ENCODE measurements around the gene KIR3DL2.
A peak's percentile ranks its signal among the peaks of the same experiment; 100 is the strongest.
"Not testable (repeated sequence)": the region's sequence is repeated elsewhere in the genome, so short reads cannot be mapped to it uniquely, and the experiment has no call there.

KIR3DL2 gene

DNA sequence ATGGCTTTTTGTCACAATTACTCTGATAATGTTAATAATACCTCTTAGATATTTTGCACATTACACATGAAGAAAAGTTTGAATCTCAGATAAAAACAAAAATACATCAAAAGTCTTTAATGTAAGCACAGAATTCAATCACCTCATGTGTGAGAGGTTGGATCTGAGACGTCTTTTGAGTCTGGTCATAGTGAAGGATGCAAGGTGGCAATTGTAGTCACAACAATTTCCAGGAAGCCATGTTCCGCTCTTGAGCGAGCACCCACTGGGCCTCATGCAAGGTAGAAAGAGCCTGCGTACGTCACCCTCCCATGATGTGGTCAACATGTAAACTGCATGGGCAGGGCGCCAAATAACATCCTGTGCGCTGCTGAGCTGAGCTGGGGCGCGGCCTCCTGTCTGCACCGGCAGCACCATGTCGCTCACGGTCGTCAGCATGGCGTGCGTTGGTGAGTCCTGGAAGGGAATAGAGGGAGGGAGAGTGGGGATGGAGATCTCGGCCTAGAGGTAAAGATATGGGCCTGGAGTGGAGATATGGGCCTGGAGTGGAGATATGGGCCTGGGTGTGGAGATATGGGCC lies at the start of gene KIR3DL2:
Gene KIR3DL2 (plus strand): TSS at position 383 of the 580 bp plus-strand sequence. CDS start 33 bp downstream, at position 416.
- DNase-seq: not testable (repeated sequence)

DNA sequence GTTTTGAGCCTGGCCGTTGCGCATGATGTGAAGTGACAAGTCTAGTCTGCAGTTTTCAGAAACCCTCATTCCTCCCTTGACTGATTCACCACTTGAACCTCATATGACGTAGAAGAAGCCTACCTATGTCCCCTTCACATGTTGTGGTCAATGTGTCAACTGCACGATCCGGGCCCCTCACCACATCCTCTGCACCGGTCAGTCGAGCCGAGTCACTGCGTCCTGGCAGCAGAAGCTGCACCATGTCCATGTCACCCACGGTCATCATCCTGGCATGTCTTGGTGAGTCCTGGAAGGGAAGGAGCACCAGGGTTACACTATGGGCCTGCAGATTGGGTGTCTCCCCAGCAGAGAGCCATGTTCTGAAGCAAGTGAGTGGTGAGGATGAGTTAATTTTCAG lies 46.8 kb upstream of the KIR3DL2 start, which contains the start of gene KIR2DL4:
Gene KIR2DL4 (plus strand): TSS at position 201 of the 400 bp plus-strand sequence. CDS start 42 bp downstream, at position 243.
- DNase-seq: no peak

DNA sequence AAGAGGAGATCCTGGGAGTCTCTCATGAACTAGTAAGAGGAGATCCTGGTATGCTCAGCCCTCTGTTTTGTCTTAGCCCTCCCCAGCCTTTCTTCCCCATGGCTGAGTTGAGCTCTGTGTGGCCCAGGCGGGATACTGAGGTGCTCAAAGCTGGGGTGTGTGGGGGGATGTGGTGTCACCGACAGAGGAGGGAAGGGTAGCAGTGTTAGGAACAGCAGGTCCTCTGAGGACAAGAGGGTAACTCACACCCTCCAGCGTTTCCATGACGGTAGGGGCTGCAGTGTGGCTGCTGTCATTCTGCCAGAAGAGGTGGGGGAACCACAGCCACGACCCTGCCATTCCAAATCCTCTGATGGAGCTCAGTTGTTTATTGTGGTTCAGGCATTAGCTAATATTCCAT lies 46.1 kb upstream of the KIR3DL2 start:
- no peak for DNase-seq

DNA sequence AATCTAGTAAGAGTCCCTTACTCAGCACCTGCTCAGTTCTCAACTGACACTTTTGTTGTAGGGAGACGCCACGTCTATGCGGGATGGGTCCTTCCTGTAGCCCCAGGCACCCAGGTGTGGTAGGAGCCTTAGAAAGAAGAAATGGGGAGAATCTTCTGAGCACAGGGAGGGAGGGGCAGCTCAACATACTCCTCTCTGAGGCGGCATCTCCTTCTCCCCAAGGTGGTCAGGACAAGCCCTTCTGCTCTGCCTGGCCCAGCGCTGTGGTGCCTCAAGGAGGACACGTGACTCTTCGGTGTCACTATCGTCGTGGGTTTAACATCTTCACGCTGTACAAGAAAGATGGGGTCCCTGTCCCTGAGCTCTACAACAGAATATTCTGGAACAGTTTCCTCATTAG lies 45.7 kb upstream of the KIR3DL2 start:
- no peak for DNase-seq

DNA sequence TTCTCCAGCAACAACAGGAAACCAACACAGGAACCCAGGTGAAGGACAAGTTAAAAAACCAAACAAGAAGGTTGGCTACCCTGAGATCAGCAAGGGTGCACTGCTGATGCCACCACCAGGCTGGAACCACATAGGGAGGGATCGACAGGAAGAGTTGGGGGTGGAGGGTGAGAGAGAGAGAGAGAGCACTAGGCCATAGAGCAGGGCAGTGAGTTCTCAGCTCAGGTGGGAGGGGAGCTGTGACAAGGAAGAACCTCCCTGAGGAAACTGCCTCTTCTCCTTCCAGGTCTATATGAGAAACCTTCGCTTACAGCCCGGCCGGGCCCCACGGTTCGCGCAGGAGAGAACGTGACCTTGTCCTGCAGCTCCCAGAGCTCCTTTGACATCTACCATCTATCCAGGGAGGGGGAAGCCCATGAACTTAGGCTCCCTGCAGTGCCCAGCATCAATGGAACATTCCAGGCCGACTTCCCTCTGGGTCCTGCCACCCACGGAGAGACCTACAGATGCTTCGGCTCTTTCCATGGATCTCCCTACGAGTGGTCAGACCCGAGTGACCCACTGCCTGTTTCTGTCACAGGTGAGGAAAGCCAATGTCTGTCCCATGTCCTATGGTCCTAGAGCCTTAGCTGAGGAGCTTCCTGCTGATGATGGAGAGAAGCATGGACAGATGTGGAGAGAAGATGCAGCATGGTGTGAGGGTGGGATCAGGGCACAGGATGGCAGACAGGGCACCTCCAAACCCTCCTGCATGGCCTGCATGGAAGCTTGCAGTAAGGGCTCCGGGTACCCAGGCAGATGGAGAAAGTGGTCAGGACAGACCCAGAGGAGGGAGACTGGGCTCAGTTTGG lies 44.4 kb upstream of the KIR3DL2 start:
- DNase-seq: no peak

DNA sequence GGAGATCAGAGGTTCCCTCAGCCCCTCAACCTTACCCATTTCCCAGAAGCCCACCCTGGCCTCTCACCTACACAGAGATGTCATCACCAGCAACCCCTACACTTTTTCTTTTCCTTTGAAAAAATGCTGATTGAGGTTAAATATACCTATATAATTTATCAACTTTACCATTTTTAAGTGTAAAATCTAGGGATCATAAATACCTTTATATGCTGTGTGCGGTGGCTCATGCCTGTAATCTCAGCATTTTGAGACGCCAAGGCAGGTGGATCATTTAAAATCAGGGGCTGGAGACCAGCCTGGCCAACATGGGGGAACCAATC lies 43.8 kb upstream of the KIR3DL2 start:
- DNase-seq: no peak

DNA sequence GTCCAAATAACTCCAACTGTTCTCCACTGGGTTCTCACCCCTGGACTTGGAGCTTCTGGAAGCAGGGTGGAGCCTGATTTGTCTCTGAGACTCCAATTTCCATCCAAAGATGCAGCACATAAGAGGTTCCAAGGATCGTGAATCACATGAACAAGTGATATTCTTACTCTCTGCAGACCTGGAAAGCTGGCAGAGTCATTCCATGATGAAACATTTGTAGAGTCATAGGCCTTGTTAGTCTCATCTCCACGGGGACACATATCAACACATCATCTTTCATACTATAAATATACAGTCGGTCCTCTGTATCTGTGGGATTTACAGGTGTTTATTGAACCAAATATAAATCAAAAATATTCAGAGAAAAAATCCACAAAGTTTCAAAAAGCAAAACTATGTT lies 35.7 kb upstream of the KIR3DL2 start:
- DNase-seq: not testable (repeated sequence)

DNA sequence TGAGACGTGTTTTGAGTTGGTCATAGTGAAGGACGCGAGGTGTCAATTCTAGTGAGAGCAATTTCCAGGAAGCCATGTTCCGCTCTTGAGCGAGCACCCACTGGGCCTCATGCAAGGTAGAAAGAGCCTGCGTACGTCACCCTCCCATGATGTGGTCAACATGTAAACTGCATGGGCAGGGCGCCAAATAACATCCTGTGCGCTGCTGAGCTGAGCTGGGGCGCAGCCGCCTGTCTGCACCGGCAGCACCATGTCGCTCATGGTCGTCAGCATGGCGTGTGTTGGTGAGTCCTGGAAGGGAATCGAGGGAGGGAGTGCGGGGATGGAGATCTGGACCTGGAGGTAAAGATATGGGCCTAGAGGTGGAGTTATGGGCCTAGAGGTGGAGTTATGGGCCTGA lies 34.0 kb upstream of the KIR3DL2 start, which contains the start of gene KIR3DL1:
Gene KIR3DL1 (plus strand): TSS at position 218 of the 400 bp plus-strand sequence.
- DNase-seq: not testable (repeated sequence)

DNA sequence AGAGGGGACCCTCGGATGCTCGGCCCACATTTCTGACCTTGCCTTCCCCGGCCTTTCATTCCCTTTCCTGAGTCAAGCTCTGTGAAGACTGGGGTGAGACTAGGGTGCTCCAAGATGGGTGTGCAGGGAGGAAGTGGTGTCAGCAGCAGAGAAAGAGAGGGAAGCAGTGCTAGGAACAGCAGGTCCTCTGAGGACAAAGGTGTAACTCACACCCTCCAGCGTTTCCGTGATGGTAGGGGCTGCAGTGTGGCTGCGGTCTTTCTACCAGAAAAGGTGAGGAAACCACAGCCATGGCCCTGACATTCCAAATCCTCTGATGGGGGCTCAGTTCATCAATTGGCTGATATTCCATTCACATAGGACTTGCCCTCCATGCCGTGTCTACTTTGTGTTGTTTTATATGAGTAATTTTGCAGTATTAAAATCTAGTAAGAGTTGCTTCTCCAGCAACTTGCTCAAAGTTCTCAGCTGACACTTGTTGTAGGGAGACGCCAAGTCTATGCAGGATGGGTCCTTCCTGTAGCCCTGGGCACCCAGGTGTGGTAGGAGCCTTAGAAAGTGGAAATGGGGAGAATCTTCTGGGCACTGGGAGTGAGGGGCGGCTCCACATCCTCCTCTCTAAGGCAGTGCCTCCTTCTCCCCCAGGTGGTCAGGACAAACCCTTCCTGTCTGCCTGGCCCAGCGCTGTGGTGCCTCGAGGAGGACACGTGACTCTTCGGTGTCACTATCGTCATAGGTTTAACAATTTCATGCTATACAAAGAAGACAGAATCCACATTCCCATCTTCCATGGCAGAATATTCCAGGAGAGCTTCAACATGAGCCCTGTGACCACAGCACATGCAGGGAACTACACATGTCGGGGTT lies 32.3 kb upstream of the KIR3DL2 start:
- DNase-seq: no peak

DNA sequence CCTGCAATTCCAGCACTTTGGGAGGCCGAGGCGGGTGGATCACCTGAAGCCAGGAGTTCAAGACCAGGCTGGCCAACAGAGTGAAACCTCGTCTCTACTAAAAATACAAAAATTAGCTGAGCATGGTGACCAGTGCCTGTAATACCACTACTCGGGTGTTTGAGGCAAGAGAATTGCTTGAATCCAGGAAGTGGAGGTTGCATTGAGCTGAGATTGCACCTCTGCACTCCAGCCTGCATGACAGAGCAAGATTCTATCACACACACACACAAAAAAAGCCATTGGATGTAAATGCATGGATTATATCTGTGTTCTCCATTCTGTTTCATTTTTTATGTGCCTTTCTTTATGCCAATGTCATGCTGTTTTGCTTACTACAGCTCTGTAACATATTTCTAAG lies 25.8 kb upstream of the KIR3DL2 start:
- not testable (repeated sequence) for DNase-seq

DNA sequence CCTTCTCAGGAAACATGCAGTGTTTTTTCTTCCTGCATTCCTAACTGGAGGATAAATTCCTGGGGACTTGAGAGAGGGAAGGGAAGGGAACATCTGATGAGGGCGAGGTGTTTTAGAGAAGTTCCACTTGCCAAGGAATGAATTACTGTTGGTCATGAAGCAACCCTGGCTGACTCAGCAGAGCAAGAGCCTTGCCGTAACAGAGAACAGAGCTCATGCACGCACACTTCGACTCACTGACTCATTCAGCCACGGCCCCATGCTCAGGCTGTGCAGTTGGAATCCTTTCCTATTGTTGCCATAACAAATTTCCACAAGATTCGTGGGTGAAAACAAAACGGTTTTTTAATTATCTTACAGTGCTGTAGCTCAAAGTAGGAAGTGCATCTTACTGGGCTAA lies 24.9 kb upstream of the KIR3DL2 start:
- DNase-seq: not testable (repeated sequence)

DNA sequence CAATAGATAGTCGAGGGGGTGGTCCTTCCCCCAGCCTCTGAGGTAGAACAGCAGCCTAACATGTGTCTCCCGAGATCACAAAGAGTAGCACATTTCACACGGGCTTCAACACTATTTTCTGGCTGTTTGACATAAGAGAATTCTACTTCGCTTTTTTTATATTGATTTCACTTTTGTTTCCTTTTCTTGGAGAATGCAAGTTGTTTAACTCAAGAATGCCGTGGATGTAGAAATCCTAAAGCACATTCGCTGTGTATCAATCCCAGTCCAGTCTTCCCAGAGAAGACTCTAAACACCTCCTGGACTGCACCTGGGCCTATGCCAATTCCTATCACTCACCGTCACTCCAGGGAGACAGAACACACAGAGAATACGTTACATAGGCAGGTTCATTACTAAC lies 22.2 kb upstream of the KIR3DL2 start:
- not testable (repeated sequence) for DNase-seq

DNA sequence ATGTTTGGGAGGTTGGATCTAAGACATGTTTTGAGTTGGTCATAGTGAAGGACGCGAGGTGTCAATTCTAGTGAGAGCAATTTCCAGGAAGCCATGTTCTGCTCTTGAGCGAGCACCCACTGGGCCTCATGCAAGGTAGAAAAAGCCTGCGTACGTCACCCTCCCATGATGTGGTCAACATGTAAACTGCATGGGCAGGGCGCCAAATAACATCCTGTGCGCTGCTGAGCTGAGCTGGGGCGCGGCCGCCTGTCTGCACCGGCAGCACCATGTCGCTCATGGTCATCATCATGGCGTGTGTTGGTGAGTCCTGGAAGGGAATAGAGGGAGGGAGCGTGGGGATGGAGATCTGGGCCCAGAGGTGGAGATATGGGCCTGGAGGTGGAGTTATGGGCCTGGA lies 17.7 kb upstream of the KIR3DL2 start, which contains the start of gene KIR2DS4:
Gene KIR2DS4 (plus strand): TSS at position 181 of the 400 bp plus-strand sequence.
- DNase-seq: not testable (repeated sequence)

DNA sequence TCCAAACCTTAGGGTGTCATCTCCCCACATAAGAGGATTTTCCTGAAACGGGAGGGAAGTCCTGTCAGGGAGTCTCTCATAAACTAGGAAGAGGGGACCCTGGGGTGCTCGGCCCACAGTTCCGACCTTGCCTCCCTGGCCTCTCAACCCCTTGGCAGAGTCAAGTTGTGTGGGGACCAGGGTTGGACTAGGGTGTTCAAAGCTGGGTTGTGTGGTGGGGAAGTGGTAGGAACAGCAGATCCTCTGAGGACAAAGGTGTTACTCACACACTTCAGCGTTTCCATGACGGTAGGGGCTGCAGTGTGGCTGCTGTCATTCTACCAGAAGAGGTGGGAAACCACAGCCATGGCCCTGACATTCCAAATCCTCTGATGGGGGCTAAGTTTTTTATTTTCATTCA lies 15.1 kb upstream of the KIR3DL2 start:
- DNase-seq: not testable (repeated sequence)

DNA sequence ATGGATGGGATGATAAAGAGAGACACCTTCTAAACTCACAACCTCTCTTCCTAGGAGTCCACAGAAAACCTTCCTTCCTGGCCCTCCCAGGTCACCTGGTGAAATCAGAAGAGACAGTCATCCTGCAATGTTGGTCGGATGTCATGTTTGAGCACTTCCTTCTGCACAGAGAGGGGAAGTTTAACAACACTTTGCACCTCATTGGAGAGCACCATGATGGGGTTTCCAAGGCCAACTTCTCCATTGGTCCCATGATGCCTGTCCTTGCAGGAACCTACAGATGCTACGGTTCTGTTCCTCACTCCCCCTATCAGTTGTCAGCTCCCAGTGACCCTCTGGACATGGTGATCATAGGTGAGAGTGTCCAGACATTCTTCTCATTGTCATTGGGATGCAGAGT lies 12.7 kb upstream of the KIR3DL2 start:
- DNase-seq: not testable (repeated sequence)

DNA sequence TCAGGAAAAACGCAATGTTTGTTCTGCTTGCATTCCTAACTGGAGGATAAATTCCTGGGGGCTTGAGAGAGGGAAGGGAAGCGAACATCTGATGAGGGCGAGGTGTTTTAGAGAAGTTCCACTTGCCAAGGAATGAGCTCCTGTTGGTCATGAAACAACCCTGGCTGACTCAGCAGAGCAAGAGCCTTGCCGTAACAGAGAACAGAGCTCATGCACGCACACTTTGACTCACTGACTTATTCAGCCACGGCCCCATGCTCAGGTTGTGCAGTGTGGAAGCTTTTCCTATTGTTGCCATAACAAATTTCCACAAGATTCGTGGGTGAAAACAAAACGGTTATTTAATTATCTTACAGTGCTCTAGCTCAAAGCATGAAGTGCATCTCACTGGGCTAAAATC lies 7.1 kb upstream of the KIR3DL2 start:
- not testable (repeated sequence) for DNase-seq

DNA sequence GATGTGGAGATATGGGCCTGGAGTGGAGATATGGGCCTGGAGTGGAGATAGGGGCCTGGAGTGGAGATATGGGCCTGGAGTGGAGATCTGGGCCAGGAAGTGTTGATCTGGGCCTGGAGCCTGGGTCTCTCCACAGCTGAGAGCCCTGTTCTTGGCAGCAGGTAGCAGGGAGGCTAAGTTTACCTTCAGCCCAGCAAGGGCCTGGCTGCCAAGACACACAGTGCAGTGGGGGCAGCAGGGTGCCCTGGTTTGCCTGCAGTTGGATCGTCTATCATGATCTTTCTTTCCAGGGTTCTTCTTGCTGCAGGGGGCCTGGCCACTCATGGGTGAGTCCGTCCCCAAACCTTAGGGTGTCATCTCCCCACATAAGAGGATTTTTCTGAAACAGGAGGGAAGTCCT lies 687 bp downstream of the KIR3DL2 start:
- DNase-seq: no peak

DNA sequence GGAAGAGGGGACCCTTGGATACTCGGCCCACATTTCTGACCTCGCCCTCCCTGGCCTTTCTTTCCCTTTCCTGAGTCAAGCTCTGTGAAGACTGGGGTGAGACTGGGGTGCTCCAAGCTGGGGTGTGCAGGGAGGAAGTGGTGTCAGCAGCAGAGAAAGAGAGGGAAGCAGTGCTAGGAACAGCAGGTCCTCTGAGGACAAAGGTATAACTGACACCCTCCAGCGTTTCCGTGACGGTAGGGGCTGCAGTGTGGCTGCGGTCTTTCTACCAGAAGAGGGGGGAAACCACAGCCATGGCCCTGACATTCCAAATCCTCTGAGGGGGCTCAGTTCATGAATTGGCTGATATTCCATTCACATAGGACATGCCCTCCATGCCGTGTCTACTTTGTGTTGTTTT lies 1.1 kb downstream of the KIR3DL2 start:
- DNase-seq: no peak

DNA sequence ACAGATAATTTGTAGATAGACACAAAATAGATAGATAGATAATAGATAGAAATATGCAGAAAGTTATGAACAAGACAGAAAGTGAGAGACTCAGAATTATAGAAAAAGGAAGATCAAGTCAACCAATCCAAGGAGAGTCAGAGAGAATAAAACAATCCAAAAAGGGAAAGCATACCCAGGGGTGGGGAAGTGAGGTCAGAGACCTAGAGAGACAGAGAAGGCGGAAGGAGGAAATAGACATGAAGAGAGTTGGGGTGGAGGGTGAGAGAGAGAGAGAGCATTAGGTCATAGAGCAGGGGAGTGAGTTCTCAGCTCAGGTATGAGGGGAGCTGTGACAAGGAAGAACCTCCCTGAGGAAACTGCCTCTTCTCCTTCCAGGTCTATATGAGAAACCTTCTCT lies 5.0 kb downstream of the KIR3DL2 start:
- DNase-seq: not testable (repeated sequence)

DNA sequence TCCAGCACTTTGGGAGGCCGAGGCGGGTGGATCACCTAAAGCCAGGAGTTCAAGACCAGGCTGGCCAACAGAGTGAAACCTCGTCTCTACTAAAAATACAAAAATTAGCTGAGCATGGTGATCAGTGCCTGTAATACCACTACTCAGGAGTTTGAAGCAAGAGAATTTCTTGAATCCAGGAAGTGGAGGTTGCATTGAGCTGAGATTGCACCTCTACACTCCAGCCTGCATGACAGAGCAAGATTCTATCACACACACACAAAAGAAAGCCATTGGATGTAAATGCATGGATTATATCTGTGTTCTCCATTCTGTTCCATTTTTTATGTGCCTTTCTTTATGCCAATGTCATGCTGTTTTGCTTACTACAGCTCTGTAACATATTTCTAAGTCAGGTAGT lies 8.2 kb downstream of the KIR3DL2 start:
- DNase-seq: not testable (repeated sequence)

DNA sequence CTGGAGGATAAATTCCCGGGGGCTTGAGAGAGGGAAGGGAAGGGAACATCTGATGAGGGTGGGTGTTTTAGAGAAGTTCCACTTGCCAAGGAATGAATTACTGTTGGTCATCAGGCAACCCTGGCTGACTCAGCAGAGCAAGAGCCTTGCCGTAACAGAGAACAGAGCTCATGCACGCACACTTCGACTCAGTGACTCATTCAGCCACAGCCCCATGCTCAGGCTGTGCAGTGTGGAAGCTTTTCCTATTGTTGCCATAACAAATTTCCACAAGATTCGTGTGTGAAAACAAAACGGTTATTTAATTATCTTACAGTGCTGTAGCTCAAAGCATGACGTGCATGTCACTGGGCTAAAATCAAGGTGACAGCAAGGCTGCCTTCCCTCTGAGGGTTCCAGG lies 9.2 kb downstream of the KIR3DL2 start:
- peak; percentile 21 for DNase-seq

DNA sequence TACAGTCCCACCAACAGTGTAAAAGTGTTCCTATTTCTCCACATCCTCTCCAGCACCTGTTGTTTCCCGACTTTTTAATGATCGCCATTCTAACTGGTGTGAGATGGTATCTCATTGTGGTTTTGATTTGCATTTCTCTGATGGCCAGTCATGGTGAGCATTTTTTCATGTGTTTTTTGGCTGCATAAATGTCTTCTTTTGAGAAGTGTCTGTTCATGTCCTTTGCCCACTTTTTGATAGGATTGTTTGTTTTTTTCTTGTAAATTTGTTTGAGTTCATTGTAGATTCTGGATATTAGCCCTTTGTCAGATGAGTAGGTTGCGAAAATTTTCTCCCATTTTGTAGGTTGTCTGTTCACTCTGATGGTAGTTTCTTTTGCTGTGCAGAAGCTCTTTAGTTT lies 13.2 kb downstream of the KIR3DL2 start:
- not testable (repeated sequence) for DNase-seq

DNA sequence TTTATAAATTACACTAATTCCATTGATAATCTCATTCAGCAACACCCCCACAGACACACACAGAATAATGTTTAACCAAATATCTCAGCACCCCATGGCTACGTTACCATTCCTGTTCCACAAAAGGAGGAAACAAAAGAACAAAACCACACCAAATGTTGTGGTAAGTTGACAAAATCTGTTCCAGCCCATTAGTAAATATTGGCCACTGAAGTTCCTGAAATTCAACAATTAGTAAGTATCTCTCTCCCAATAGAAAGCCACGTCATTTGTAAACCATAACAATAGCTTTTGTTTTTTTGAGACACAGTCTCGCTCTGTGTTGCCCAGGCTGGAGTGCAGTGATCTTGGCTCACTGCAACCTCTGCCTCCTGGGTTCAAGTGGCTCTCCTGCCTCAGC lies 21.5 kb downstream of the KIR3DL2 start:
- no peak for DNase-seq

Measured in OCI-M1 (cell line).